Measurements from ENCODE around the gene CD58. TPM values are rescaled to one million over a fixed set of nuclear protein-coding genes. Genes with fewer than 3 reads are reported as not detected.

Gene CD58
- total and polyA plus RNA-seq, 9 of the 15 experiments (the other 6 are each of a cell fraction or from before 2014, with no cell fraction given) = 18.1 to 113 (median 37.4) TPM

DNA sequence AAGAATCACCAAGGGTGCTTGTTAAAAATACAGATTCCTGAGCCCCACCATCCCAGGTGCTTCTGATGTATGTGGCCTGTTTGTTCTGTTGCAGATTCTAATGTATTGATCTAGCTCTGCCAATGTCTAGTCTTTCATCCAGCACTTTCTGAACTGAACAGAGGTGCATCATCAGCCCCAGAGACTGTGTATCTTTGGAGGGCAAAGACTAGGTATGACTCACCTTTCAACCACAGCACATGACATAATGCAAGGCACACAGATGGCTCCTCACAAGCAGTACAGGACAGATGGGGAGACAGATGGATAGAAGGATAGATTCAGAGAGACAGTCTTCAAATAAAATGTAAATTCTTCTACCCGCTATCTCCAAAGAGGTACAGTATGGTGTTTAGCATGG is 32.3 kb downstream of the CD58 start (continued):
- TF ChIP-seq ZNF239 (CRISPR knock-in tag; IDR thresholded peaks at IDR 0.05) (no peak), MAFK (IDR thresholded peaks at IDR 0.05; ENCODE audit: low read length) (no peak), HSF4 (CRISPR knock-in tag; IDR thresholded peaks at IDR 0.05; ENCODE audit: borderline replicate concordance) (no peak), NR4A1 (CRISPR knock-in tag; IDR thresholded peaks at IDR 0.05) (no peak), NR4A1 (tag; IDR thresholded peaks at IDR 0.05) (no peak)
- TF ChIP-seq, protein P1, sequence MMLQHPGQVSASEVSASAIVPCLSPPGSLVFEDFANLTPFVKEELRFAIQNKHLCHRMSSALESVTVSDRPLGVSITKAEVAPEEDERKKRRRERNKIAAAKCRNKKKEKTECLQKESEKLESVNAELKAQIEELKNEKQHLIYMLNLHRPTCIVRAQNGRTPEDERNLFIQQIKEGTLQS (IDR thresholded peaks at IDR 0.05) = peak; percentile 87
- TF ChIP-seq, protein P1 (CRISPR knock-in tag; conservative IDR thresholded peaks at IDR 0.05) = no peak
- TF ChIP-seq, protein P2, sequence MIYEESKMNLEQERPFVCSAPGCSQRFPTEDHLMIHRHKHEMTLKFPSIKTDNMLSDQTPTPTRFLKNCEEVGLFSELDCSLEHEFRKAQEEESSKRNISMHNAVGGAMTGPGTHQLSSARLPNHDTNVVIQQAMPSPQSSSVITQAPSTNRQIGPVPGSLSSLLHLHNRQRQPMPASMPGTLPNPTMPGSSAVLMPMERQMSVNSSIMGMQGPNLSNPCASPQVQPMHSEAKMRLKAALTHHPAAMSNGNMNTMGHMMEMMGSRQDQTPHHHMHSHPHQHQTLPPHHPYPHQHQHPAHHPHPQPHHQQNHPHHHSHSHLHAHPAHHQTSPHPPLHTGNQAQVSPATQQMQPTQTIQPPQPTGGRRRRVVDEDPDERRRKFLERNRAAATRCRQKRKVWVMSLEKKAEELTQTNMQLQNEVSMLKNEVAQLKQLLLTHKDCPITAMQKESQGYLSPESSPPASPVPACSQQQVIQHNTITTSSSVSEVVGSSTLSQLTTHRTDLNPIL (CRISPR knock-in tag; IDR thresholded peaks at IDR 0.05) = no peak

DNA sequence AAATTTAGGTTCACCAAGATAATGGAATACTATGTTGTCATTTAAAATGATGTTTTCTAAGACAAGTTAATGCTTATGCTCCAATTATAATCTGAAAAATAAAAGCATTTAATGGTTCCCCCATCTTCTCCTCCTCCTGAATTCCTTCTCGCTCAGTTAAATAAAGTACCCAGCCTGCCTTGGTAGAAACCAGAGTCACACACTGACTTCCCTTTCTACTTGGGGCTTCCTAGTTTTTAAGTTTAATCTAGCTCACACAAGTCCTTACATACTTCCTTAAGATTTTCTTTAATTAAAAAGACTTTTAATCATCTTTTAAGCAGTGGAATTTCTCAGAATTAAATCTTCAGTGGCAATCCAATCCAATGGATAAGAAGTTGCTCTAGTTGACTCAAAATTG is 32.9 kb downstream of the CD58 start:
- H4K20me1 ChIP-seq (replicated peaks; ENCODE audit: control insufficient read depth, insufficient read depth, low read length) = no peaks in the 10 kb centered on the region
- ChIA-PET POLR2A (interaction anchor here (0.6 kb wide), 1 partner anchor 26 kb away, joined by 5 read pairs; no protein-coding TSS in a partner anchor), CTCF (ENCODE audit: low intra/inter-chr PET ratio) (no interaction called here)
- no peak overlapping the region for H3K4me3 ChIP-seq
- H2AFZ ChIP-seq (ENCODE audit: low read depth, low read length) = no peak overlapping the region
- in situ Hi-C loops (cut with MboI) (no loop called here), intact Hi-C loops (cut with micrococcal nuclease) (no loop called here)
- FAIRE-seq (no peak), DNase-seq (ENCODE audit: extremely low read depth in 1 of 4, low spot score in 3 of 4) (no peak), ATAC-seq (no peak)
- H3K4me1 ChIP-seq (replicated peaks in 1 of 2; ENCODE audit: control insufficient read depth in 2 of 2, insufficient read depth in 2 of 2, low read length in 2 of 2) = peaks cover 0 to 4% of the 10 kb centered on the region in 2 experiments; a peak in 1 of 5 replicates
- H3K9ac ChIP-seq (ENCODE audit: insufficient read depth in 1 of 2, low read depth in 2 of 2, low read length in 2 of 2) = no peak overlapping the region
- no TSS peak for BruUV-seq (replicated peaks)
- peaks cover 84% of the 10 kb centered on the region for H3K36me3 ChIP-seq (ENCODE audit: control insufficient read depth, insufficient read depth, low read length)
- 100% methylated on average over 1 of the region's 1 CpG for WGBS (ENCODE audit: insufficient coverage, low coverage, missing lambda C conversion rate)
- H3K27ac ChIP-seq (ENCODE audit: extremely low read depth, low read depth, low read length) = no peak overlapping the region
- no peaks in the 10 kb centered on the region for H3K9me3 ChIP-seq (replicated peaks; ENCODE audit: control insufficient read depth, insufficient read depth, low read depth, low read length)
- no peaks in the 10 kb centered on the region for H3K27me3 ChIP-seq (ENCODE audit: control insufficient read depth in 2 of 2, insufficient read depth in 2 of 2, low read length in 2 of 2)
- H3K4me2 ChIP-seq (ENCODE audit: insufficient read depth, low read length) = no peak overlapping the region
- no peaks in the 10 kb centered on the region for H3K79me2 ChIP-seq (ENCODE audit: control insufficient read depth, insufficient read depth, low read length)
- H3K9me1 ChIP-seq (ENCODE audit: control insufficient read depth, insufficient read depth, low read length) = no peaks in the 10 kb centered on the region
